ENCODE results near the gene GALNT8.

DNA sequence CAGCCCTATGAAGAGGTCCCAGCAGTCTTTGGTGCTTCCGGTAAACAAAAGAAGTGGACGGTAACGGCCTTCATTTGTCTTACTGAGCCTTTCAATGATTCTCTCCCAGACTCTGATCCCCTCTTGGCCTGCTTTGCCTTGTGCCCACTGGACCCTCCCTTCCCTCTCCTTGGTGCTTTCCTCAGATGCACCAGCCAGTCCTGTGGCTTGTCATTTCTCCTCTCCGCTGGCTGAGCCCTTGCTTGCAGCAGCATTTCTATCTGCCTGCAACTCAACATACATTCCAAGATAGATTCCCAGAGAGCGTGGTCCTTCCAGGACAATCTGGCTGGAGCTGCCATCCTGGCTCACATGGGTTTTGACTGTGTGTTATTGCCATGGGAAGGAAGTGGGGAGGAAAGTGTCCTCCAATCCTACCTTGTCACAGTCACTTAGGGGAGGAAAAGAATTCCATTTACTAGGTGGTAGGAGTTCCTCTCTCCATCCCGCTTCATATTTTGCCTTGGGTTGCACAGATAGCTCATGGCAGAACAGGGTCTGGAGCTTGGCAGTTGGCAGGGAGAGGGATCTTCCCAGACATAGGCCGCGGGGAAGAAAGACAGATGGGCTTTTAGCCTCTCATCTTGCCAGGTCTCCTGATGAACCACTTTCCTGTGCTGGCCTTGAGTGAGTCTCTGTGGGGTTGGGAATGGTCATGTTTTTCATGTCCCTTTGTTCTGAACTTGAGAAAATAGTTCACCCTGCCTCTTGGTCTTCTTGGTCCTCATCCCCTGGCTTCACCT, 96.7 kb downstream of the GALNT8 start:
- TF ChIP-seq POLR2A (IDR thresholded peaks at IDR 0.05) (no peak), CTCF (IDR thresholded peaks at IDR 0.05) (no peak)

Data from uterus (tissue), 2 donors.